HT-29 (cell line): ENCODE data around the gene ADH7. TPM values are rescaled to one million over a fixed set of nuclear protein-coding genes. Genes with fewer than 3 reads are reported as not detected.
A peak's percentile ranks its signal among the peaks of the same experiment; 100 is the strongest.

Experiments
- DNase-seq: peaks from one replicate; pipeline ENCODE4 v3.0.0-alpha.2; 2015; ENCODE audit warnings: low spot score
- total RNA-seq: library from RNA; depleted of rRNA; stranded (reverse); fragments of >200 nt; shearing (Covaris generic); gene quantifications from 2 replicates; pipeline ENCODE4 v1.2.3, GENCODE V29; 2014; rRNA removed

The ADH7 gene
- not detected in 2 replicates for total RNA-seq

GRCh38 chr4:99435154-99435553 lies at the start of gene ADH7:
ADH7 (minus strand) TSS chr4:99435342; CDS start chr4:99435233, 109 bp downstream.
- DNase-seq: no peak

DNA sequence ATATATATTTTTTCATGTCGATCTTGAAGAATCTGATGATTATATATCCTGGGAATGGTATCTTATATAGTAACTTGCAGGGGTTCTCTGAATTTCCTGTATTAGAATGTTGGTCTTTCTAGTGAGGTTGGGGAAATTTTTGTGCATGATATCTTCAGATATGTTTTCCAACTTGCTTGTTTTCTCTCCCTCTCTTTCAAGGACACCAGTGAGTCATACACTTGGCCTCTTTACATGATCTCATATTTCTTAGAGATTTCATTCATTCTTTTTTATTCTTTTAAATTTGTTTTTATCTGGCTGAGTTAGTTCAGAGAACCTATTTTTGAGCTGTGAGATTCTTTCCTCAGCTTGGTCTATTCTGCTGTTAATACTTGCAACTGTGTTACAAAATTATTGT lies 48.5 kb upstream of the ADH7 start:
- no peak for DNase-seq

DNA sequence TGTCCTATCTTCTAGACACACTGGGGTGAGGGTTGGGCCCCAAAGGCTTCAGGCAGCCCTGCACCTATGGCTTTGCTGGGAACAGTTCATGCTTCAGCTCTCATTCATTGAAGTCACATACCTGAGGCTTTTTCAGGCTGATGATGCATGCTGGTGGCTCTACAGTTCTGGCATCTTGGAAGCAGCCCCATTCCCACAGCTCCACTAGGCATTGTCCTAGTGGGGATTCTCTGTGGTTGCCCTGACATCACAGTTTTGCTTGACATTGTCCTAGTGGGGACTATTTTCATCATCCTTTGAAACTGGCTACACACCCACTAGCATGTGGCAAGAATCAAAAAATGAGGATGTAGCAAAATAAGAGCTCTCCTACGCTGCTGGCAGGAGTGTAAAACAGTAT lies 38.0 kb upstream of the ADH7 start:
- DNase-seq: no peak

DNA sequence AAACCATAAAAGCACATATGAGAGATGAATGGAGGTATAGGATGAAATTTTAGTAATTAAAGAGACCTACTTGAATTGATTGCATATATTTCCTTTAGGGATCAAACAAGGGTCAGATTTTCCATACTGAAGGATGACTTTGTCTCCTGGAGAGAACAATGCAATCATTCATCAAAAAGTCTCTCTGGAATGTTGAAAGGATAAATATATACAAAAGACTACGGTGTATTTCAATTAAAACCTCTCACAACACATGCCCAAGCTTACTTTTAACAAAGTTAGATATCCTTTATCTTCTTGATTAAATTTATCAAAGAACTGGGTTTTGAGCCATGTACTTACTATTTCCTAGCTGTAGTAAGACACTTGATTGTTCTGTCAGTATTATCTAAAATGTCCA lies 36.8 kb upstream of the ADH7 start:
- no peak for DNase-seq

DNA sequence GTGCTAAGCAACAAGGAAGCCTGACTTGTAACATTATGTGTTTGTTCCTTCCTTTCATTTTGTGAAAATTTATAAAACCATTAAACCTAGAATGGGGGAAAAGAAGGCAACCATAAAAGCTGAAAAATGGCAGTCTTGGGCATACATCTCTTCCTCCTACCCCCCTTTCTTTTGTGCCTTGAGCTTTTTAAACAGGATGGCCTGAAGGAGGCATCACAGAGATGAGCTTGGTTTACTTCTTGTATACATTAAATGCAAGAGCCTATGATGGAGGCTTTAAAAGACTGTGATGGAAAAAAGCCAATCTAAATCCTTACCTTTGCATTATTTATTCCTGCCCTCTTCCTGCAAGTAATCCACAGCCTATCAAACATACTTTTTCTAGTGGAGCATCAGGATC lies 36.2 kb upstream of the ADH7 start:
- no peak for DNase-seq

- no peak for DNase-seq
Measured at GRCh38 chr4:99468889-99469288, 33.7 kb upstream of the ADH7 start.

GRCh38 chr4:99467887-99468286 lies 32.7 kb upstream of the ADH7 start:
- DNase-seq: no peak

GRCh38 chr4:99463566-99463965 lies 28.4 kb upstream of the ADH7 start:
- DNase-seq: no peak

DNA sequence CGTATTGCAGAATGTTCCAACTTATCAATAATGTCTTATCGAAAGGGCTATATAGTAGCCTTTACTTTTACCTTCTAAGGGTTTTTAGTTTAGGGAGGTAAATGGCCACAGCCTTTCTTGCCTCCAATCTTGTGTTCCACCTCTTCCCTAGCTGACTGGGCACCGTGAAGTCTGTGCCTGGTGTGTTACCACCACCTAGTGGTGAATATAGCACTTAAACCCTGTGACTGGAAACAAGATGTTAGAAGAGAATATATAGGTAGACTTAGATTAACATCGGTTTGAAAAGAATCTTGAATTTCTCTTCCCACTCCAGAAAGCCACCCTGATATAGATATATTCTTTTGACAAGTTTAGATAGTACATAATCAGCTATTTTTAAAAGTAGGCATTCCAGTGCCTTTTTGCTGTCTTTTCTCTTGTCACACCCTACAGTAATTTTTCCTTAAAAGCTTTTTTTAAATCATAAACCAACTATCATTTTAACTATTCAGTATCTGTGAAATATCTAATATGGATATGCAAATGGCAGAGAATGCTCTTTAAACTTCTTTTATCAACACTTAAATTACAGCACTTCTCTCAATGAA lies 27.8 kb upstream of the ADH7 start:
- peak; percentile 81 for DNase-seq

GRCh38 chr4:99461623-99462401 lies 26.7 kb upstream of the ADH7 start:
- no peak for DNase-seq

- DNase-seq: no peak
Measured at GRCh38 chr4:99459546-99460042, 24.5 kb upstream of the ADH7 start.

GRCh38 chr4:99458911-99459447 lies 23.8 kb upstream of the ADH7 start:
- DNase-seq: no peak

- no peak for DNase-seq
Measured at GRCh38 chr4:99457676-99458075, 22.5 kb upstream of the ADH7 start.

GRCh38 chr4:99457270-99457669 lies 22.1 kb upstream of the ADH7 start:
- no peak for DNase-seq

- DNase-seq: no peak
Measured at GRCh38 chr4:99447513-99447912, 12.4 kb upstream of the ADH7 start.

DNA sequence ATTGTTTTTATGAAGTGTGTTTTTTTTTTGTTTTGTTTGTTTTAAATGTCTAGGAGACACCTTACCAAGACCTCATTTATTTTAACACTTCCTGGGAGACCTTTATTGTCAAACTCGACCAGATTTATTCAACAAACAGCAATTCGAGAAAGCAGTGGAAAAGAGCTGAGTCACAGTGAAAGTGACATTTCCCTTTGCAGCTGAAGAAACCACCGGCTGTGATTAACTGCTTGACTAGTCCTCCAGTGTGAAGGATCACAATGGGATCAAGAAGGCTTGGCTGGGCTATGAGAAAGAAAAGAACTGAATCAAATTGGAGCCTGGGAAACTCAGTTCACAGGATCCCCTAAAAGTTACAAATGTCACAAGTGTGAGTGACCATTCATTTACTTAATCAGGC lies 11.9 kb upstream of the ADH7 start:
- DNase-seq: peak; percentile 43

DNA sequence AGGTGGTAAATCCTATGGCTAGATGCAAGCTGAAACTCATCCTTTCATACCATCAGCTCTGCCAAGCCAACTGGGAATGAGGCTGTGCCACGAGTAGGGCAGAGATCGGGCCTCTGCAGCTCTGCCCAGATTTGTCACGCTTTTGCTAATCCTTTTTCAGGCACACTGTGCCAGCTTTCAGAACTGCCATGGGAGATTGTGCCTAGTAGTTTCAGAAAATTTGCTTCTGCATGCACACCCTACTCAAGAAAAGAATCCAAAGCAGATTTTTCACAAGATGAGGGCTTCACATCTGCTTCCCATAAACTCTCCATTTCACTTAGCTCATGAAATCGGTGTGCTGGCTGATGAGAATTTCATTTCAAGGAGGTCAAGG lies 3.3 kb upstream of the ADH7 start:
- no peak for DNase-seq

DNA sequence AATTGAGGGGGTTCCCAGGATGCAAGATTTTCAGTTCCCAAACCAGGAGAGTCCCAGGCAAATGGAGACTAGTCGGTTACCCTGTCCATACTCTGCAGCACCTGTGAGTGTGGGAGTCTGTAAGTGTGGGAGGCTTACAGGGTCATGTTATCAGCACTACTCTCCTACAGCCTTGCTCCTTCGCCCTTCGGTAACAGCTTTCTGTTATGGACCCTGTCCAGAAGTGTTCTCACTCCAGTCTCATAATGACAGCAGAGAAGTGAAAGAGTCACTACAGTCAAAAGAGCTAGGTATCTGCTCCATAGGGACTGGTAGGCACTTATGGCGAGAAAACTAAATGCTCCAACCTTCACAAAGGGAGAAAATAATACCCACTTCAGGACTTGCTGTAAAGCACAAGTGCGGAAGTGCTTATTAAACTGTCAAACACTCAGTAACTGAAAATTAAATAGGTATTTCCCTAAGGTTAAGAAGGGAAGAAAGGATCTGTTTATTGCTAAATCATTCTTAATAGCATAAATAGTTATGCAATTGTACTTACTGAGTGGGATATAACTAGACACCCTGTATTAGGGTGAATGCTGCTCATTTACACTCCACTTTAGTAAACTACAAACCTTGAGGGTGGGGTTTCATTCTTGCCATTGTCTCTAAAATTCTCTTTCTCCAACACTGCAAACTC lies 2.7 kb upstream of the ADH7 start:
- no peak for DNase-seq

DNA sequence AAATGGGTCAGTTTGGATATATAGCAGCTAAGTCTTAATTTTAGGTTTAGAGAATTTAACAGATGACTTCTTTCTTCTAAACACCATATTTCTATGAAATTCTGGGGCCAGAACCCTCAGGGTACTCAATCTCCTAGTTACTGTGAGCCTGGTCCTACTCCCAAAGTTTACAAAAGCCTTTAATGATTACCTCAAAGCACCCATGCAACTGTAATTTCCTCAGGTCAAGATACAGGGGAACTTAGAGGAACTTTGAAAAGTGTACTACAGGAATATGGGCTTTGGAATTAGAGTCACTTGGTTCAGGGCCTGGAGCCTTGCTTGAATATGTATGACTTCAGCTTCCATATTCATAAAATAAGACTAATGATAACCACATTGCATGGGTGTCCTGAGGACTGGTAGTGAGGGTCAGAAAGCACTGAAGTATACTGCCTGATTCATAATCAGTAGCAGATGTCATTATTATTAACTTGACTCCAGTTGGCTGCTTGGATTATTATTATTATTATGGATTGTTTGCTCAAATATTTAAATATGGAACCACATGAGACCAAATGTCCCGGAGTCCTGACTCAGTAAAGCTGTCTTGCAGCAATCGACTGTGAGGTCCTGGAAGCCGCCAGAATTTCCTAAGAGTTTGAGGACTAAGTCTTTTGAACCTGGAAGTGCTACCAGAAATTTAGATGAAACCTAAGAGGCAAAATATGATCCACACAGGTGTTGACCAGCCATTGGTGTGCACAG lies 2.0 kb upstream of the ADH7 start:
- DNase-seq: no peak

- no peak for DNase-seq
Measured at GRCh38 chr4:99436462-99436861, 1.3 kb upstream of the ADH7 start.

GRCh38 chr4:99430106-99430505 lies 5.0 kb downstream of the ADH7 start:
- DNase-seq: no peak

- no peak for DNase-seq
Measured at GRCh38 chr4:99417125-99417524, 18.0 kb downstream of the ADH7 start.
